ENCODE measurements around the gene PLAGL2.

Gene PLAGL2

GRCh38 chr20:32191422-32191821 is 16.1 kb downstream of the PLAGL2 start:
- TF ChIP-seq, protein P1, sequence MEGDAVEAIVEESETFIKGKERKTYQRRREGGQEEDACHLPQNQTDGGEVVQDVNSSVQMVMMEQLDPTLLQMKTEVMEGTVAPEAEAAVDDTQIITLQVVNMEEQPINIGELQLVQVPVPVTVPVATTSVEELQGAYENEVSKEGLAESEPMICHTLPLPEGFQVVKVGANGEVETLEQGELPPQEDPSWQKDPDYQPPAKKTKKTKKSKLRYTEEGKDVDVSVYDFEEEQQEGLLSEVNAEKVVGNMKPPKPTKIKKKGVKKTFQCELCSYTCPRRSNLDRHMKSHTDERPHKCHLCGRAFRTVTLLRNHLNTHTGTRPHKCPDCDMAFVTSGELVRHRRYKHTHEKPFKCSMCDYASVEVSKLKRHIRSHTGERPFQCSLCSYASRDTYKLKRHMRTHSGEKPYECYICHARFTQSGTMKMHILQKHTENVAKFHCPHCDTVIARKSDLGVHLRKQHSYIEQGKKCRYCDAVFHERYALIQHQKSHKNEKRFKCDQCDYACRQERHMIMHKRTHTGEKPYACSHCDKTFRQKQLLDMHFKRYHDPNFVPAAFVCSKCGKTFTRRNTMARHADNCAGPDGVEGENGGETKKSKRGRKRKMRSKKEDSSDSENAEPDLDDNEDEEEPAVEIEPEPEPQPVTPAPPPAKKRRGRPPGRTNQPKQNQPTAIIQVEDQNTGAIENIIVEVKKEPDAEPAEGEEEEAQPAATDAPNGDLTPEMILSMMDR (IDR thresholded peaks at IDR 0.05; ENCODE audit: low read depth, low read length), result no peak
- DNase-seq (ENCODE audit: extremely low read depth, low read depth), result no peak

DNA sequence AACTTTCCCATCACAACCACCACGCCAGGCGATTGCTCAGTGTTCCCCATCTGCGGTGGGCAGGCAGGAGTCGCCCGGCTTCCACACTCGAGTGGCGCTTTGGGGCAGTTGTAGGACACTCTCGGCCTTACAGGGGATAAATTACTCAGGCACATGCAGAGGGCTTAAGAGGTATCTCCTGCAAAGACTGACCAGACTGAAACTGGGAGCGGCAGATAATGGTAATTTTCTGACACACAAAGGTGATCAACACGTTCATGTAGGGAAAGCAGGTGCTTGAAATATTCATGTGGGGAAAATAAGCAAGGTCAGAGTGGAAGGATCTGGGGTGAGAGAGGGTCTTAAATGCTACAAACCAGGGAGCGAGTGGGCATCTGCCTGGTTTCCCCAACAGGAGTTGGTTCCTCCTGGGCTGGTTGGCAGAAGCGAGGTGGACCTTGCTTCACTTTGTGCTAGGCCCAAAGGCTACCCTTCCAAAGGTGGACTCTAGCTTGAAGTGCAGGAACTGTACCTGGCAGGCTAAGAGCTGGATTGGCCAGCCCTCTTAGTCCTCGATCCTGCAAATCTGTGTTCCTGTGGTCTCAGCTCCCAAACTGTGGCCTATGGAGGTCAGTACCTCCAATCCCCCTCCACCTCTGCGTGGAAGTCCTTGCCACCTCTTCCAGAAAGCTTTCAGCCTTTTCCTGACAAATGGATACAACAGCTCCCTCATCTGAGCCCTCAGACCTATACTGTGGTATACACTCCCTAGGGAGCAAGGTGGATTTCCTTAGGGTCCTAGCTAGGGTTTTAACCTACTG is 16.7 kb downstream of the PLAGL2 start:
- DNase-seq (ENCODE audit: extremely low read depth, low read depth), result no peak
- TF ChIP-seq, protein P1 (IDR thresholded peaks at IDR 0.05; ENCODE audit: low read depth, low read length), result no peak

- TF ChIP-seq, protein P1 (IDR thresholded peaks at IDR 0.05; ENCODE audit: low read depth, low read length), result no peak; the same call in 1 of the 2 replicates
- DNase-seq (ENCODE audit: extremely low read depth, low read depth), result no peak
These were observed 17.6 kb downstream of the PLAGL2 start for GRCh38 chr20:32189691-32190615.

DNA sequence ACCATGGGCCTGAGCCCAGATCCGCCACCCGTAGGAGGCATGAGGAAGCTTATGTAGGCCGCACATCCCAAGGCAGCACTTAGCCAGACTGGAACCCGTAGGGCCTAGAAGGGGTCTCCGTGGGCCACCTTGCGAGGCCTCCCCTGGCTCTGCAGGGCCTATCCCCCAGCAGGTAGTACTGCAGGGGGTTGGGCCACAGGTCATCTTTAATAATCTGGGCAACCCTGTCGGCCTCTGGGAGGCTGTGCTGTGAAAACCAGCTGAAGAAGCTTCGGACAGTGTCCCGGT is 18.5 kb downstream of the PLAGL2 start:
- DNase-seq (ENCODE audit: extremely low read depth, low read depth), result no peak
- TF ChIP-seq, protein P1 (IDR thresholded peaks at IDR 0.05; ENCODE audit: low read depth, low read length), result no peak

DNA sequence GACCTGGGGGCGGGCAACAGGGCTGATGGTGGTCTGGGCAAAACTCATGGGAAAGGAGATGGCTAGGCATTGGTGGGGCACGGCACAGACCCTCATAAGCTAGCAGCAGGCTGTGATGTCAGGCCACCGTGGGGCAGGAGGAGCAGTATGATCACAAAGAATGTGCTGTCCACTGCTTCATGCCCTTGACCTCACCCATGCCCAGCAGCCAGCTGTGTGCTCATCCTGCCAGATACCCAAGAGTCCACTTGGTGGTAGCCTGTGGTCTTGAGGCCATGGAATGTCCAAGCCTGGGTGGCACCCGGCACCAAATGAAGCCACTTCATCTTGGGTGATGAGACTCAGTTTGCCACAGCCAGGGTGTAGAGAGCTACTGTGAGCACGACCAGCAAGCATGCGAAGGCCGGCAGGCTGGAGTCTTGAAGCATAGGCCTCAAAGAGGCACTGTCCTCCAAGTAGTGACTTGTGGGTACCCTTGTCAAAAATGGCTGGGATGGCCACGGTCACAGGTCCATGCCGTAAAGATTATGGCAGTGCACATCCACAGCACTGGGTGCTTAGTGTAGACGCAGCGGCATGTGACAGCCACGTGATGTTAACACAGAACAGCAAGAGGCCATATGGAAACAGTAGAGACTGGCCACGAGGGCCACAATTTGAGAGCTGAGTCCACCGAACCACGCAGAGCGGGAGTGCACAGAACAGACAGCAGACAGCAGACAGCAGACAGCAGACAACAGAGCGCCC is 19.0 kb downstream of the PLAGL2 start:
- TF ChIP-seq, protein P1 (IDR thresholded peaks at IDR 0.05; ENCODE audit: low read depth, low read length), result no peak
- DNase-seq (ENCODE audit: extremely low read depth, low read depth), result no peak

DNA sequence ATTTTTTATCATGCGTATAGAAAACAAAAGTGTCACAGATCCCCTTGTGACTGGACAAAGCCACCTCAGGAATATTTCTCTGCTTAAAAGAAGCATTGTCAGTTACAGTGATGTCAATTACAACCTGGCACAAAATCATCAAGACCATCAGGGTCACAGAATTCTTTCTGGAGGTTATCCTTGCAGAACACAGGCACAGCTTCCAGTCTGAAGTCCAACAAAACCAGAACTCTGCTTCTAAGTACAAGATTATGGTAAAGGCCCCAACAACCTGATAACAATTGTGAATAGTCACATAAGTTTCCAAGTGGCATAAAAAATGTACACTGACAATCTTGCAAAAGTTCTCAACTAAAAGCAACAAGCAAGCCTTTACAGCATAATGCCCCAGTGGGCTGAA is 21.0 kb downstream of the PLAGL2 start:
- no peak for DNase-seq (ENCODE audit: extremely low read depth, low read depth)
- TF ChIP-seq, protein P1 (IDR thresholded peaks at IDR 0.05; ENCODE audit: low read depth, low read length), result no peak
